A172 (cell line): ENCODE results near the gene MXRA8. TPM values are rescaled to one million over a fixed set of nuclear protein-coding genes. Genes with fewer than 3 reads are reported as not detected.
A peak's percentile ranks its signal among the peaks of the same experiment; 100 is the strongest.
"Not testable (repeated sequence)": the region's sequence is repeated elsewhere in the genome, so short reads cannot be mapped to it uniquely, and the experiment has no call there.

Experiments
- DNase-seq: peaks from one replicate; pipeline ENCODE4 v3.0.0-alpha.2; 2015; ENCODE audit warnings: low spot score
- total RNA-seq: library from RNA; depleted of rRNA; stranded (reverse); fragments of >200 nt; shearing (Covaris generic); gene quantifications from 2 replicates; pipeline ENCODE4 v1.2.3, GENCODE V29; 2014

MXRA8 gene
- total RNA-seq, 1 experiment from 2014 or later = 0.24 TPM

- no peak for DNase-seq
Measured at GRCh38 chr1:1391225-1391624, 32.9 kb upstream of the MXRA8 start.

- no peak for DNase-seq
Measured at GRCh38 chr1:1390675-1391074, 32.3 kb upstream of the MXRA8 start.

- DNase-seq = no peak
Measured at GRCh38 chr1:1388078-1388472, 29.7 kb upstream of the MXRA8 start.

GRCh38 chr1:1387098-1388077, 29.0 kb upstream of the MXRA8 start:
- no peak for DNase-seq

GRCh38 chr1:1385931-1386330, 27.6 kb upstream of the MXRA8 start:
- DNase-seq = no peak

- not testable (repeated sequence) for DNase-seq
Measured at GRCh38 chr1:1385339-1385738, 27.0 kb upstream of the MXRA8 start.

- DNase-seq = no peak
Measured at GRCh38 chr1:1381294-1381693, 22.9 kb upstream of the MXRA8 start.

- no peak for DNase-seq
Measured at GRCh38 chr1:1380860-1381259, 22.5 kb upstream of the MXRA8 start.

- no peak for DNase-seq
Measured at GRCh38 chr1:1377540-1378205, 19.3 kb upstream of the MXRA8 start.

- no peak for DNase-seq
Measured at GRCh38 chr1:1376551-1377226, 18.3 kb upstream of the MXRA8 start.

- DNase-seq = peak; percentile 95
Measured at GRCh38 chr1:1374929-1375662, 16.7 kb upstream of the MXRA8 start, which contains the start of gene AURKAIP1. Gene AURKAIP1 (minus strand): TSS chr1:1375207. CDS start chr1:1374756, 451 bp downstream.

GRCh38 chr1:1374589-1374928, 16.2 kb upstream of the MXRA8 start:
- DNase-seq = no peak

GRCh38 chr1:1373815-1374588, 15.6 kb upstream of the MXRA8 start:
- no peak for DNase-seq

- DNase-seq = no peak
Measured at GRCh38 chr1:1373051-1373814, 14.9 kb upstream of the MXRA8 start.

- DNase-seq = no peak
Measured at GRCh38 chr1:1371746-1372711, 13.7 kb upstream of the MXRA8 start.

- no peak for DNase-seq
Measured at GRCh38 chr1:1371364-1371745, 13.0 kb upstream of the MXRA8 start.

GRCh38 chr1:1370771-1371300, 12.5 kb upstream of the MXRA8 start:
- DNase-seq = no peak

GRCh38 chr1:1370094-1370493, 11.7 kb upstream of the MXRA8 start:
- DNase-seq = not testable (repeated sequence)

- no peak for DNase-seq
Measured at GRCh38 chr1:1367315-1367714, 9.0 kb upstream of the MXRA8 start.
